Mucosa of stomach (tissue), 1 donor: ENCODE results near the gene ANKRD44.
"Not testable (repeated sequence)": the region's sequence is repeated elsewhere in the genome, so short reads cannot be mapped to it uniquely, and the experiment has no call there.

ENCODE experiments used
- H3K27me3 ChIP-seq: one replicate; pipeline ENCODE4 v1.7.0; 2013; ENCODE audit warnings: mild to moderate bottlenecking, low read length; ENCODE audit not compliant: control insufficient read depth, insufficient read depth
- H3K36me3 ChIP-seq: one replicate; pipeline ENCODE4 v1.7.0; 2013; ENCODE audit warnings: low read length; ENCODE audit not compliant: control insufficient read depth, insufficient read depth
- H3K4me1 ChIP-seq: one replicate; pipeline ENCODE4 v1.7.0; 2013; ENCODE audit warnings: mild to moderate bottlenecking, low read length; ENCODE audit not compliant: control insufficient read depth, insufficient read depth
- H3K4me3 ChIP-seq: one replicate; pipeline ENCODE4 v1.7.0; 2013; ENCODE audit warnings: low read length
- H3K9ac ChIP-seq: one replicate; pipeline ENCODE4 v1.7.0; 2013; ENCODE audit warnings: mild to moderate bottlenecking, low read length, moderate library complexity
- H3K9me3 ChIP-seq: one replicate; pipeline ENCODE4 v1.7.0; 2013; ENCODE audit warnings: mild to moderate bottlenecking, low read length, moderate library complexity; ENCODE audit not compliant: control insufficient read depth
- donor health status: Pancreatic carcinoma.

Gene ANKRD44

DNA sequence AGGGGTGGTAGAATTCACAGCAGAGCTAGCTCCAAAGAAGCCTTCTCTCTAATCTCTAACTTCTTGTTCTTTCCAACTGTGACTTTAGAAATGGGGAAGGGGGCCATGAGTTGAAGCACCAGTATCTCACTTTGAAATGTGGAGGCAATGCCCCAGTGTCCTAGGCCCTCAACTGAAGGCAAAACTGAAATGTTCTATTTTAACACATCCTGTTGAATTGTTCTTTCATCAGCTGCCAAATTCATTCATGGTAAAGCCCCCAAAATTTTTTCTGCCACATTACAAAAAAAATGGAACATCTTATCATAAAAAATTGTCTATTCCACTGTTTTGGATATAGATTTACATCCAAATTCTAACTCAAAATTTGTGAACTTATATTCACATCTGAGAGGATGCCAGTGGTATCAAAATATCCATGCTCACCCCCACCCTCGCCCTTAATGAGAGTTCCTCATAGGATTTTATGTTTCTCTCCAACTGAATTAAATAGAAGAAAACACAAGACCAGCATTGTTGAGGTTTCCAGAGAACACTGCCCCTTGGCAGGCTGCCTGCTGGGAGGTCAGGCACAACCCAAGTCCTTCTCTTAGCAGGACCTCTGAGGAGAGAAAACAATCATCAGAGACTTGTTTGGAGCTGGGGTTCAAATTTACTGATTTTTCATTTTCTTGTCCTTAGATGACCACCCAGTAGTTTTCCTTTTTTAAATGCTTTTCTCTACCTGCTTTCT lies 236.7 kb downstream of the ANKRD44 start:
- H3K36me3 ChIP-seq, result no peaks in the 10 kb centered on the region
- H3K4me1 ChIP-seq, result no peaks in the 10 kb centered on the region
- H3K27me3 ChIP-seq, result no peaks in the 10 kb centered on the region
- H3K9ac ChIP-seq, result no peak overlapping the region
- H3K9me3 ChIP-seq, result no peaks in the 10 kb centered on the region
- no peak overlapping the region for H3K4me3 ChIP-seq

DNA sequence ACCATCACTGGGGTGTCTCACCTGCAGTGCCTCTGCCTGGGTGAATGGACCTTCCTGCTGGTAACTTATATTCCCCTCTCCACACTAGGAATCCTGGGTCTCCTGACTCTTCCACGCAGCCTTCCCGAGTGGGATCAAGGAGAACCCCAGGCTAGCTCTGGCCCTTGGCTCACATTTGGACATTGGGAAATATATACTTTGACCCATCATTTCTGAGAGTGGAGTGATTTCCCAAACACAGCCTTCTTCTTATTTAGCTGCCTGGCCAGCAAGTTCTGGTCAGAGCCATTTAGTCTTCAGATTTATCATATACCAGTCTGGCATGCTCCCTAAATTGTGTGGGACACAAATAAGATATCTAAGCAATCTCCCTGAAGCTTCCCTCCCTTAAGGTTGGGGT lies 237.3 kb downstream of the ANKRD44 start:
- no peaks in the 10 kb centered on the region for H3K36me3 ChIP-seq
- H3K9ac ChIP-seq, result no peak overlapping the region
- no peak overlapping the region for H3K4me3 ChIP-seq
- no peaks in the 10 kb centered on the region for H3K9me3 ChIP-seq
- no peaks in the 10 kb centered on the region for H3K4me1 ChIP-seq
- H3K27me3 ChIP-seq, result no peaks in the 10 kb centered on the region

GRCh38 chr2:197072533-197072932 lies 238.0 kb downstream of the ANKRD44 start:
- Histone ChIP-seq H3K36me3 (no peaks in the 10 kb centered on the region), H3K4me1 (no peaks in the 10 kb centered on the region), H3K27me3 (no peaks in the 10 kb centered on the region), H3K9ac (no peak overlapping the region), H3K4me3 (no peak overlapping the region), H3K9me3 (no peaks in the 10 kb centered on the region)

DNA sequence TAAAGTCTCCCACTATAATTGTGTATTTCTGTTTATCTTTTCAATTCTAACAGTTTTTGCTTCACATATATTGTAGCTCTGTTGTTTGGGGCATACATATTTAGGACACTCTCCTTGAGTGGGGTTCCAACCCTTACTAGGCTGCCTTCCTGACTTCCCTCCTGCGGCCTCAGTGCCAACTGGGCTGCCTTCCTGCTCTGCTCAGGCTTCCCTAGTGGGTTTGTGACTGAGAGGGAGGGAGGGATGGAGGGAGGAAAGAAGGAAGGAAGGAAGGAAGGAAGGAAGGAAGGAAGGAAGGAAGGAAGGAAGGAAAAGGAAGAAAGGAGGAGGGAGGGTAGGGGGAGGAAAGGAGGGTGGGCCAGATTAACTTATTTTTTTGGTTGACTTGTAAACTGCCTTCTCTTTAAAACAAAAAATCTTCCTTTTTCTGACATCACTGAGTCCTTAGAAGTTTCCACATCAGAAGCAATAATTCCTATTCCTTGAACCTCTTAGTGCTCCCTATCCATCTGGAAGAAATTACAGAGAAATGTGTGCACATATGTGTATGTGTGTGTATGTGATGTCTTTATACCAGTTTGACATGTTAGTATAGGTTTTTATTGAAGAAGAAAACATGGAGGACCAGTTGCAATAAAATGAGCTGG lies 238.7 kb downstream of the ANKRD44 start:
- no peak overlapping the region for H3K4me3 ChIP-seq
- no peak overlapping the region for H3K9ac ChIP-seq
- no peaks in the 10 kb centered on the region for H3K36me3 ChIP-seq
- H3K27me3 ChIP-seq, result no peaks in the 10 kb centered on the region
- no peaks in the 10 kb centered on the region for H3K9me3 ChIP-seq
- H3K4me1 ChIP-seq, result no peaks in the 10 kb centered on the region

DNA sequence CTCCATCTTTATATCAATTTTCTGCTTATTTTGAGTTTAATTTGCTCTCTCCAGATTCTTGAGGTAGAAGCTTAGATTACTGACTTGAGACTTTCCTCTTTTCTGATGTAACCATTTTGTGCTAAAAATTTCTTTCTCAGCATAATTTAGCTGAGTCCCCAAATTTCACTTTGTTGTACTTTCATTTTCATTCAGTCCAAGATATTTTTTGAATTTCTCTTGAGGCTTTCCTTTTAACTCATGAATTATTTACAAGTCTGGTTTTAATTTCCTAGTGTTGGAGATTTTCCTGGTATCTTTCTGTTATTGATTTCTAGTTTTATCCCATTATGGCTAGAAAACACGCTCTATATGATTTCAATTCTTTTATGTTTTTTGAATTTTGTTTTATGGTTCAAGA lies 239.4 kb downstream of the ANKRD44 start:
- no peaks in the 10 kb centered on the region for H3K9me3 ChIP-seq
- no peak overlapping the region for H3K9ac ChIP-seq
- no peaks in the 10 kb centered on the region for H3K36me3 ChIP-seq
- H3K4me3 ChIP-seq, result no peak overlapping the region
- H3K4me1 ChIP-seq, result no peaks in the 10 kb centered on the region
- H3K27me3 ChIP-seq, result no peaks in the 10 kb centered on the region

DNA sequence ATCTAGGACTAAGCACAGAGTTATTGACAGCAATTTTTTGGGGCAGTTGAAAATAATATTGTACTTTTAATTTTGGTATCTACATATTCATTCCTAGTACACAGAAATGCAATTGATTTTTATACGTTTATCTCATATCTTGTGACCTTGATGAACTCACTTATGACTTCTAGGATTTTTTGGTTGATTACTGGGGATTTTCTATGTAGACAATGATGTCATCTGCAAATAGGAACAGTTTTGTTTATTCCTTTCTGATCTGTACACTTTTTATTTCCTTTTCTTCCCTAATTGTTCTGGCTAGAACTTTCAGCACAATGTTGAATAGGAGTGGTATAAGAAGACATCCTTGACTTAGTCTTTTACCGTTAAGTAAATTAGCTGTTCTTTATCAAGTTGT lies 240.6 kb downstream of the ANKRD44 start:
- no peak overlapping the region for H3K4me3 ChIP-seq
- no peaks in the 10 kb centered on the region for H3K4me1 ChIP-seq
- no peaks in the 10 kb centered on the region for H3K9me3 ChIP-seq
- H3K36me3 ChIP-seq, result no peaks in the 10 kb centered on the region
- H3K27me3 ChIP-seq, result no peaks in the 10 kb centered on the region
- H3K9ac ChIP-seq, result no peak overlapping the region

- H3K4me3 ChIP-seq, H3K9me3 ChIP-seq, H3K27me3 ChIP-seq, H3K36me3 ChIP-seq, H3K9ac ChIP-seq, H3K4me1 ChIP-seq: not testable (repeated sequence)
These were observed 248.0 kb downstream of the ANKRD44 start for GRCh38 chr2:197062574-197062973.

- H3K4me1 ChIP-seq, result no peaks in the 10 kb centered on the region
- no peak overlapping the region for H3K4me3 ChIP-seq
- H3K9ac ChIP-seq, result no peak overlapping the region
- H3K27me3 ChIP-seq, result no peaks in the 10 kb centered on the region
- H3K36me3 ChIP-seq, result no peaks in the 10 kb centered on the region
- no peaks in the 10 kb centered on the region for H3K9me3 ChIP-seq
These were observed 251.1 kb downstream of the ANKRD44 start for GRCh38 chr2:197059477-197059876.

DNA sequence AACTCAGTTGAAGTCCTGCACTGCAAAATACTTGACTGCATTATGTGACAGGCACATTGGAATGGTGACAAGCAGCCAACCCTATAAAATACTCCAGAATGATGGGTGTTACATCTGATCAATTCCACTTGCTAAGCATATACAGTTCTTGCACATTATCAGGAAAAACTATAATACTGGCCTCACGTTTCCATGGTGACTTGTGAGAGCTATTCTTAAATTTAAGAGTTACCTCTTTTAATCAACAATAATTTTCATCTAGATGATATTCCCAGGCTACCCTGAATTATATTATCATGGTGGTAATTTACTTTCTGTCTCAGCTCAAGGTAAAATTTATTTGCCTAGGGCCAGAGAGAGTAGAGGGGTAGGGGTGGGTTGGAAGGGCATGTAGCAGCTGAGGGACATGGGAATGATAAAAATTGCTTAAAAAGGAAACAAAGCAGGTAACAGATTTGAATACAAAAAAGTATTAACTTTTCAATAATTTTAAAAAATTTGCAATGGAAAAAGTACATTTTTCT lies 251.7 kb downstream of the ANKRD44 start:
- Histone ChIP-seq H3K27me3 (no peaks in the 10 kb centered on the region), H3K9ac (no peak overlapping the region), H3K9me3 (no peaks in the 10 kb centered on the region), H3K36me3 (no peaks in the 10 kb centered on the region), H3K4me3 (no peak overlapping the region), H3K4me1 (no peaks in the 10 kb centered on the region)

GRCh38 chr2:197057959-197058358 lies 252.6 kb downstream of the ANKRD44 start:
- Histone ChIP-seq H3K4me3 (no peak overlapping the region), H3K9me3 (no peaks in the 10 kb centered on the region), H3K4me1 (no peaks in the 10 kb centered on the region), H3K36me3 (no peaks in the 10 kb centered on the region), H3K27me3 (no peaks in the 10 kb centered on the region), H3K9ac (no peak overlapping the region)

GRCh38 chr2:197055045-197055444 lies 255.5 kb downstream of the ANKRD44 start:
- H3K36me3 ChIP-seq, result no peaks in the 10 kb centered on the region
- H3K9me3 ChIP-seq, result no peaks in the 10 kb centered on the region
- H3K4me1 ChIP-seq, result no peaks in the 10 kb centered on the region
- no peak overlapping the region for H3K9ac ChIP-seq
- no peak overlapping the region for H3K4me3 ChIP-seq
- no peaks in the 10 kb centered on the region for H3K27me3 ChIP-seq

DNA sequence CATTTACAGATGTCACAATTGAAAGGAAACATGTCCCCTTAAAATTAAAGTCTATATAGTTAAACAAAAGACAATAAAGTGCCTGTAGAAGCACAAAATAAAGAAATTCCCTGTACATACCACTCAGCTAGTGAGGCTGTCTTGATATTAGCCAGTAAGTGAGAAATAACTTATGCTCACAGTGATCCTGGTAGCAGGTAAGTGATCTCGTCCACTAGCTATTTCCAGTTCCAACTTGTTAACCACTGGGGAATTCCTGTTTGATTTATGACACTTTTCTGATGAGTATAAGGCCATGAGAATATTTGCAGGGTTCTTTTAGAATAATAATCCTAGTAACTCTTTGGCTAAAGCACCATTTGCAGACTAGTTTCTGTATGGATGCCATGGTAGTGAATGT lies 256.1 kb downstream of the ANKRD44 start:
- Histone ChIP-seq H3K4me1 (no peaks in the 10 kb centered on the region), H3K4me3 (no peak overlapping the region), H3K27me3 (no peaks in the 10 kb centered on the region), H3K9ac (no peak overlapping the region), H3K36me3 (no peaks in the 10 kb centered on the region), H3K9me3 (no peaks in the 10 kb centered on the region)
